Omental fat pad (tissue), 4 donors: ENCODE data around the gene MARCO. TPM values are rescaled to one million over a fixed set of nuclear protein-coding genes. Genes with fewer than 3 reads are reported as not detected.

ENCODE experiments used
- ATAC-seq: fragments of 150-250 bp; one replicate; pipeline ENCODE4 v1.9.1; 2016; ENCODE audit warnings: mild to moderate bottlenecking, moderate library complexity; ENCODE audit not compliant: low FRiP score
- DNase-seq: peaks from one replicate; pipeline ENCODE4 v3.0.0-alpha.2; 2019; ENCODE audit warnings: low spot score
- CTCF ChIP-seq, 3 donors: fragments of 450-650 bp; IDR thresholded peaks; one replicate each; pipeline ENCODE4 v1.5.1; 2016 to 2017; ENCODE audit warnings: antibody characterized with exemption in 3 of 3, mild to moderate bottlenecking in 3 of 3, moderate library complexity in 2 of 3
- total RNA-seq, 4 donors: library from RNA; depleted of rRNA; stranded (reverse); fragments of >200 nt; gene quantifications; one replicate each; pipeline ENCODE4 v1.1.0, GENCODE V29; 2016

The MARCO gene
- total RNA-seq, 4 donors from 2014 or later = 20.3 to 70.6 (median 27.7) TPM

- ATAC-seq (no peak), DNase-seq (no peak)
- TF ChIP-seq CTCF (IDR thresholded peaks at IDR 0.05) = no peak
Observed at GRCh38 chr2:118980022-118980421, 38.0 kb downstream of the MARCO start.

DNA sequence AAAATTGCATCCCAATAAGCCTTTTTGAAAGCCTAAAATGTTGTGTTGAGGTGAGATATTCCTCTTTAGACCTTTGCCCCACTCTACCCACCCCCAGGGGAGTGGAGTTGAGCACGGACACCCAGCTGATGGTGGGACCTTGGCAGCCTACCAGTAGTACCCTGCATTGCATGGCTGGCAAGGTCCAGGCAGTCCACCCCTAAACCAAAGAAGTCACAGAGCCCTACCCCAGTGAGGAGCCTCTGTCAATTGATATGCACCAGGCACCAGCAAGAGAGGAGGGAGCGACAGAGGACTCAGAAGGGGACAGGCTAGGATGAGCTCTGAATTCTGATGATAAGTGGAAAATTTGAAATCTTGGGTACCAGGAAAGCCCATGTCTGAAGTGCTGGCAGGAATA lies 38.6 kb downstream of the MARCO start:
- TF ChIP-seq CTCF (IDR thresholded peaks at IDR 0.05) = no peak
- DNase-seq = no peak
- ATAC-seq = no peak

DNA sequence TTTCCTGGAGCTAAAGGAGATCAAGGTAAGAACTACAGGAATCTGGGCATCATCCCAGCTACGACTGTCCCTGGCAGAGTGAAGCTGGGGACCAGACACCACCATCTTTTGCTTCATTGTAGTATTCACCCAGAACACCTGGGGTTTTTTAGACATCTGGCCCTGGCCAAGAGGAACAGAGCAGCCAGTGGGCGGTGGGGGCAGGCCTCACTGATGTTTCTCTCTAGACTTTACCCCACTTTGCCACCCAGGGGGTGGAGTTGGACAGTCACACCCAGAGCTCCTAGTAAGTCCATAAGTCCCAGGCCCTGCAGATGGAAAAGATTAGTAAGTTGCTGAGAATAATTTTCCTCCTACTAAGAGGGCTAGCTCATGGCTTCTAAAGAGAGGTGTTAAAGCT lies 39.6 kb downstream of the MARCO start:
- no peak for DNase-seq
- ATAC-seq = no peak
- no peak for TF ChIP-seq CTCF (IDR thresholded peaks at IDR 0.05)

- no peak for TF ChIP-seq CTCF (IDR thresholded peaks at IDR 0.05)
- no peak for DNase-seq
- ATAC-seq = no peak
Observed at GRCh38 chr2:118982039-118982438, 40.0 kb downstream of the MARCO start.

DNA sequence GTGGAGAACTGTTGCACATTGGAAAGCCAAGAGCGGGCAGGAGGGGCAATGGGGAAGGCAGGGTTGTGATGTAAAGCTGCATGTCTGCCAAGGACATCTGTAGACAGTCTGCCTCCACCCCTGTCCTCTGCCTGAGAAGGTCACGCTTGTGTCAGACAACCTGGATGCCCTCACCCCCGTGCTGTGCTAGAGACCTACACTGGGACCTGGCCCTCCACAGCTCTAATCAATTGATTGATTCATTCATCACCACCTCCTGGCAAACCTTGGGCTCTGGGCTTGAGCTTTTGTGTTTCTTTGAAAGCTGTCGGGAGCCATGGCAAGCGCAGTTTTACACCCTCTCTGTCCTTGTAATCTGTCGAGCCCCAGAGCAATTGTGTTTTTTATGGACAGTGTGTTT lies 41.1 kb downstream of the MARCO start:
- no peak for DNase-seq
- ATAC-seq = no peak
- TF ChIP-seq CTCF (IDR thresholded peaks at IDR 0.05) = no peak

DNA sequence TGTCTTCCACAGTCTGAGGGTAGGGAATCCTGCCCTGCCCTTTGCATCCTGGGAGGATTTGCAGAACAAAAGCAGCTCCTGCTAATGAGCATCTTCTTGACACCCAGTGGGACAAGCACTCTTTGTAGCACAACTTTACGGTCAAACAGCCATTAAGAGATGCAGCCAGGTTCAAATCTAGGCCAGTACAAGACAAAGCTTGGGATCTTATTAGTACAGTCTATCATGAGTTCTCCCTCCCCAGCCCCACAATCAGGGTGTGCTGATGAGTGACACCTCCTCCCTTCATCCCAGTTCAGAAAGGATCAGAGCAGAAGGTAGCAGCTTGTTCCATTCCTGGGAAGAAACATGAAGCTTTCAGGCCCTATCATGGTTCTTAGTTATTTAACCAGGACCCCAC lies 41.9 kb downstream of the MARCO start:
- TF ChIP-seq CTCF (IDR thresholded peaks at IDR 0.05) = no peak
- no peak for ATAC-seq
- DNase-seq = no peak

- ATAC-seq (no peak), DNase-seq (no peak)
- TF ChIP-seq CTCF (IDR thresholded peaks at IDR 0.05) = no peak
Observed at GRCh38 chr2:118986738-118987137, 44.7 kb downstream of the MARCO start.
